H1 (cell line): ENCODE measurements around the gene TEAD4. TPM values are rescaled to one million over a fixed set of nuclear protein-coding genes. Genes with fewer than 3 reads are reported as not detected.
A peak's percentile ranks its signal among the peaks of the same experiment; 100 is the strongest.

Experiments
- CTCF ChIA-PET: fragments of 300-600 bp; sonication (Branson Sonifier 250); formaldehyde crosslinking; loops from one replicate; lab custom pipeline; 2021; ENCODE audit not compliant: partially characterized antibody; lab: Charles Lee
- POLR2A ChIA-PET: fragments of 300-600 bp; sonication (Branson Sonifier 250); formaldehyde crosslinking; loops from one replicate; lab custom pipeline; 2021; ENCODE audit warnings: inconsistent platforms; ENCODE audit not compliant: partially characterized antibody; lab: Charles Lee
- DNase-seq, 2 experiments: peaks; one replicate each; pipeline versions ENCODE4 v3.0.0 to v3.0.0-alpha.2; 2010 to 2022; ENCODE audit warnings: low spot score in 2 of 2, low read depth in 1 of 2, mixed read lengths in 1 of 2
- FAIRE-seq: peaks from 2 replicates; lab custom pipeline; 2011; peaks lifted over from hg19 to GRCh38; lab: Jason Lieb, UNC
- H2AFZ ChIP-seq: 2 replicates; pipeline ENCODE4 v1.8.1; 2012; ENCODE audit warnings: low read length, inconsistent platforms
- H2AK5ac ChIP-seq: 2 replicates; pipeline ENCODE4 v1.6.1; 2013; ENCODE audit warnings: low read depth, low read length
- H2BK120ac ChIP-seq: replicated peaks from 2 replicates; pipeline ENCODE3; 2013; ENCODE audit warnings: low read depth, low read length, inconsistent platforms
- H2BK12ac ChIP-seq: 2 replicates; pipeline ENCODE4 v1.6.1; 2013; ENCODE audit warnings: low read depth, low read length
- H2BK15ac ChIP-seq: 2 replicates; pipeline ENCODE4 v1.6.1; 2013; ENCODE audit warnings: low read length
- H2BK20ac ChIP-seq: 2 replicates; pipeline ENCODE4 v1.6.1; 2013; ENCODE audit warnings: low read length
- H2BK5ac ChIP-seq: 2 replicates; pipeline ENCODE4 v1.6.1; 2013; ENCODE audit warnings: low read depth, low read length
- H3K14ac ChIP-seq: 2 replicates; pipeline ENCODE4 v1.6.1; 2013; ENCODE audit warnings: inconsistent platforms; ENCODE audit not compliant: insufficient read length
- H3K18ac ChIP-seq: 2 replicates; pipeline ENCODE4 v1.6.1; 2013; ENCODE audit warnings: low read length; ENCODE audit errors: extremely low read depth
- H3K23ac ChIP-seq: 2 replicates; pipeline ENCODE4 v1.6.1; 2013; ENCODE audit warnings: inconsistent platforms; ENCODE audit not compliant: insufficient read length
- H3K23me2 ChIP-seq: 2 replicates; pipeline ENCODE4 v1.6.1; 2013; ENCODE audit warnings: low read depth, low read length
- H3K27ac ChIP-seq: 2 replicates; pipeline ENCODE4 v1.6.1; 2011; ENCODE audit warnings: low read depth, low read length, inconsistent platforms
- H3K27me3 ChIP-seq, 4 experiments: replicated peaks in 1 of 4; 1 replicate in 1 of 4; 2 replicates in 3 of 4; pipeline versions ENCODE4 v1.6.1 to v1.8.1; 2011 to 2013; ENCODE audit warnings: low read length in 3 of 4, mild to moderate bottlenecking in 3 of 4, inconsistent platforms in 2 of 4, mixed read lengths in 2 of 4, moderate library complexity in 1 of 4; ENCODE audit not compliant: control insufficient read depth in 3 of 4, insufficient read depth in 3 of 4; ENCODE audit errors: extremely low read depth in 1 of 4
- H3K36me3 ChIP-seq, 4 experiments: 2 replicates each; pipeline versions ENCODE4 v1.6.1 to v1.8.1; 2011 to 2013; ENCODE audit warnings: mild to moderate bottlenecking in 4 of 4, low read length in 3 of 4, moderate library complexity in 2 of 4, control low read depth in 1 of 4, inconsistent platforms in 1 of 4; ENCODE audit not compliant: insufficient read depth in 4 of 4, control insufficient read depth in 2 of 4
- H3K4ac ChIP-seq: replicated peaks from 2 replicates; pipeline ENCODE3; 2013; ENCODE audit warnings: low read length, low read depth, mixed read lengths, inconsistent platforms; ENCODE audit not compliant: insufficient read length
- H3K4me1 ChIP-seq, 4 experiments: replicated peaks in 1 of 4; 1 replicate in 1 of 4; 2 replicates in 3 of 4; pipeline versions ENCODE4 v1.6.1 to v1.8.1; 2011 to 2013; ENCODE audit warnings: low read length in 3 of 4, inconsistent platforms in 2 of 4, mixed read lengths in 1 of 4; ENCODE audit not compliant: insufficient read depth in 4 of 4, control insufficient read depth in 3 of 4
- H3K4me2 ChIP-seq, 2 experiments: 2 replicates each; pipeline versions ENCODE4 v1.6.1 to v1.8.1; 2011 to 2013; ENCODE audit warnings: low read depth in 2 of 2, low read length in 2 of 2, control low read depth in 1 of 2, inconsistent platforms in 1 of 2, mild to moderate bottlenecking in 1 of 2; ENCODE audit not compliant: insufficient read depth in 1 of 2
- H3K4me3 ChIP-seq, 4 experiments: fragments of 200-600, 300-600 bp in 1 of 4; sonication (generic), shearing (Covaris generic), sonication (Bioruptor Twin) in 1 of 4; 2 replicates each; pipeline versions ENCODE4 v1.5.1 to v1.8.1; 2011 to 2016; ENCODE audit warnings: low read length in 4 of 4, low read depth in 3 of 4, control low read depth in 2 of 4, inconsistent platforms in 2 of 4, mild to moderate bottlenecking in 2 of 4, mixed read lengths in 1 of 4, moderate library complexity in 1 of 4; ENCODE audit not compliant: insufficient read depth in 2 of 4; ENCODE audit errors: extremely low read depth in 1 of 4
- H3K56ac ChIP-seq: replicated peaks from 2 replicates; pipeline ENCODE3; 2013; ENCODE audit warnings: low read depth, mild to moderate bottlenecking, mixed read lengths, low read length, inconsistent platforms; ENCODE audit not compliant: insufficient read length
- H3K79me1 ChIP-seq: 2 replicates; pipeline ENCODE4 v1.6.1; 2013; ENCODE audit warnings: low read depth, low read length, control low read depth
- H3K79me2 ChIP-seq, 2 experiments: 2 replicates each; pipeline versions ENCODE4 v1.6.1 to v1.8.1; 2012 to 2013; ENCODE audit warnings: low read length in 2 of 2, mild to moderate bottlenecking in 2 of 2, inconsistent platforms in 1 of 2; ENCODE audit not compliant: insufficient read depth in 2 of 2, control insufficient read depth in 1 of 2
- H3K9ac ChIP-seq, 4 experiments: replicated peaks in 1 of 4; 1 replicate in 1 of 4; 2 replicates in 3 of 4; pipeline versions ENCODE4 v1.6.1 to v1.8.1; 2011 to 2013; ENCODE audit warnings: low read depth in 3 of 4, low read length in 3 of 4, control low read depth in 2 of 4, mild to moderate bottlenecking in 2 of 4, moderate library complexity in 2 of 4, inconsistent platforms in 1 of 4; ENCODE audit errors: extremely low read depth in 1 of 4
- H3K9me3 ChIP-seq, 2 experiments: 2 replicates each; pipeline versions ENCODE4 v1.6.1 to v1.8.1; 2012 to 2013; ENCODE audit warnings: mild to moderate bottlenecking in 2 of 2, moderate library complexity in 2 of 2, control low read depth in 1 of 2, inconsistent platforms in 1 of 2, low read depth in 1 of 2, low read length in 1 of 2, mixed read lengths in 1 of 2; ENCODE audit not compliant: insufficient read depth in 2 of 2
- H4K20me1 ChIP-seq, 2 experiments: replicated peaks in 1 of 2; 2 replicates each; pipeline versions ENCODE3 to v1.8.1; 2011 to 2013; ENCODE audit warnings: inconsistent platforms in 2 of 2, low read length in 2 of 2, mild to moderate bottlenecking in 1 of 2; ENCODE audit not compliant: insufficient read depth in 2 of 2, control insufficient read depth in 1 of 2
- H4K5ac ChIP-seq: 2 replicates; pipeline ENCODE4 v1.6.1; 2013; ENCODE audit warnings: low read length, low read depth, mixed read lengths, inconsistent platforms; ENCODE audit not compliant: insufficient read length
- H4K8ac ChIP-seq: 2 replicates; pipeline ENCODE4 v1.8.0; 2013; ENCODE audit warnings: mild to moderate bottlenecking, moderate library complexity, low read length, inconsistent platforms; ENCODE audit not compliant: insufficient read depth; ENCODE audit errors: extremely low read depth
- H4K91ac ChIP-seq: replicated peaks from 2 replicates; pipeline ENCODE3; 2013; ENCODE audit warnings: low read length, mixed read lengths, inconsistent platforms; ENCODE audit not compliant: insufficient read length
- ATF3 ChIP-seq: IDR thresholded peaks from 2 replicates; pipeline ENCODE4 v1.6.1; 2011; ENCODE audit warnings: low read depth, mild to moderate bottlenecking, low read length; ENCODE audit not compliant: insufficient read depth
- BACH1 ChIP-seq: IDR thresholded peaks from 2 replicates; pipeline ENCODE4 v1.6.1; 2012; ENCODE audit warnings: low read length, improper control_type of control experiment
- CHD1 ChIP-seq: IDR thresholded peaks from 2 replicates; pipeline ENCODE4 v1.6.1; 2012; ENCODE audit warnings: low read depth, low read length, improper control_type of control experiment
- PHF8 ChIP-seq: fragments of 200-600 bp; sonication (generic); conservative IDR thresholded peaks from 2 replicates; pipeline ENCODE4 v1.7.1; 2012; ENCODE audit warnings: low read depth, mild to moderate bottlenecking, inconsistent platforms, low read length, moderate library complexity
- SP4 ChIP-seq: IDR thresholded peaks from 2 replicates; pipeline ENCODE4 v1.6.1; 2012; ENCODE audit warnings: low read length, inconsistent platforms
- WGBS, 2 experiments: shearing (Covaris generic) in 1 of 2; methylation state at CpG; one replicate each; pipeline versions ENCODE4 v1.1.6 to v1.1.7; 2013 to 2015; ENCODE audit warnings: low lambda C conversion rate in 2 of 2, mixed read lengths in 2 of 2, inconsistent platforms in 1 of 2, low coverage in 1 of 2, missing lambda C conversion rate in 1 of 2; ENCODE audit not compliant: insufficient replicate concordance in 2 of 2, insufficient coverage in 1 of 2, insufficient read length in 1 of 2; ENCODE audit errors: extremely low coverage in 1 of 2, missing lambda C conversion rate in 1 of 2; 5-methylcytosine and 5-hydroxymethylcytosine counted together
- polyA plus RNA-seq, 7 experiments: library from polyadenylated mRNA; depleted of rRNA in 3 of 7; stranded (reverse) in 5 of 7; unstranded in 2 of 7; fragments of >200 nt in 5 of 7; fragments of 200-250 nt in 2 of 7; gene quantifications; 1 replicate in 5 of 7; 2 replicates in 1 of 7; 4 replicates in 1 of 7; pipeline versions ENCODE4 v1.2.1 to v1.2.3, GENCODE V29; 2011 to 2013; ENCODE audit warnings: missing spikeins in 2 of 7, mixed read lengths in 2 of 7
- total RNA-seq: library from RNA; stranded (reverse); fragmentation: NEBNext Ultra II Directional; extraction: Animal tissue kit (Norgen Biotek cat#: 25700); gene quantifications from 2 replicates; pipeline ENCODE4 v1.2.1, GENCODE V29; 2021

Gene TEAD4
- total and polyA plus RNA-seq, 2 of the 8 experiments (the other 6 are each of a cell fraction or from before 2014, with no cell fraction given): 56.7 to 116 TPM

- no peak overlapping the region for H2BK20ac ChIP-seq
- 97% methylated on average over 12 of the region's 12 CpGs; no CpG with 5 or more reads in 1 of the 2 experiments for WGBS, 2 experiments
These were observed 56.2 kb downstream of the TEAD4 start for GRCh38 chr12:3015356-3015755.

More at GRCh38 chr12:3015356-3015755, 56.2 kb downstream of the TEAD4 start:
- H3K56ac ChIP-seq: no peak overlapping the region
- no peak overlapping the region for H3K4me2 ChIP-seq
- H3K4ac ChIP-seq: no peak overlapping the region
- no peak overlapping the region for H3K4me3 ChIP-seq
- FAIRE-seq (no peak), DNase-seq (no peak)
- no peaks in the 10 kb centered on the region for H3K9me3 ChIP-seq
- H3K27ac ChIP-seq: no peak overlapping the region
- H3K23me2 ChIP-seq: no peaks in the 10 kb centered on the region
- no peaks in the 10 kb centered on the region; a peak in 1 of 7 replicates for H3K4me1 ChIP-seq
- no peak overlapping the region for H3K23ac ChIP-seq
- 0 out of 2 replicates have a peak overlapping the region, but pooled peaks have one; percentile 61 for H2BK15ac ChIP-seq
- H3K18ac ChIP-seq: no peak overlapping the region
- no peak overlapping the region for H4K8ac ChIP-seq
- ChIA-PET CTCF (interaction anchor here (0.6 to 5.4 kb wide), 6 partner anchors 12 to 1997 kb away, joined by 3 to 27 read pairs (median 7); no protein-coding TSS in a partner anchor), POLR2A (no interaction called here)
- H4K5ac ChIP-seq: no peak overlapping the region
- H3K27me3 ChIP-seq: no peaks in the 10 kb centered on the region
- H3K79me1 ChIP-seq: no peaks in the 10 kb centered on the region
- no peak overlapping the region for H3K9ac ChIP-seq
- no peak overlapping the region for H2AK5ac ChIP-seq
- no peak overlapping the region for H2BK12ac ChIP-seq
- H3K36me3 ChIP-seq: peaks cover 4 to 13% (median 9%) of the 10 kb centered on the region in 4 experiments; a peak in 7 of 8 replicates
- no peak overlapping the region for H3K14ac ChIP-seq
- TF ChIP-seq PHF8: no peak
- TF ChIP-seq BACH1: no peak
- no peak for TF ChIP-seq SP4
- TF ChIP-seq CHD1: no peak
- no peak for TF ChIP-seq ATF3
- TF ChIP-seq, all 59 proteins: peak for 0
- Histone ChIP-seq H4K91ac (no peak overlapping the region), H3K79me2 (no peaks in the 10 kb centered on the region; a peak in 1 of 4 replicates), H2AFZ (no peak overlapping the region), H4K20me1 (peaks cover 4 to 21% of the 10 kb centered on the region in 2 experiments), H2BK120ac (no peak overlapping the region), H2BK5ac (no peak overlapping the region)
